HG03108 (cell line): ENCODE results near the gene SNX8.

Source experiments
- ATAC-seq: cut with Tn5 transposase; IDR thresholded peaks from one replicate; pipeline ENCODE4 v1.9.1; 2021; ENCODE audit warnings: moderate library complexity; ENCODE audit not compliant: unreplicated experiment

The SNX8 gene

GRCh38 chr7:2266911-2267310 is 47.3 kb downstream of the SNX8 start:
- no peak for ATAC-seq

- ATAC-seq = no peak
These were observed 50.1 kb downstream of the SNX8 start for GRCh38 chr7:2264158-2264557.

GRCh38 chr7:2263176-2263575 is 51.1 kb downstream of the SNX8 start:
- ATAC-seq = no peak

GRCh38 chr7:2261611-2262010 is 52.6 kb downstream of the SNX8 start:
- no peak for ATAC-seq

GRCh38 chr7:2260820-2261219 is 53.4 kb downstream of the SNX8 start:
- ATAC-seq = no peak

- ATAC-seq = no peak
These were observed 54.8 kb downstream of the SNX8 start for GRCh38 chr7:2259480-2259879.

- ATAC-seq = peak; percentile 68
These were observed 55.4 kb downstream of the SNX8 start for GRCh38 chr7:2258661-2259365.

GRCh38 chr7:2257651-2258050 is 56.6 kb downstream of the SNX8 start:
- ATAC-seq = no peak

- ATAC-seq = no peak
These were observed 57.1 kb downstream of the SNX8 start for GRCh38 chr7:2257046-2257551.

- no peak for ATAC-seq
These were observed 57.8 kb downstream of the SNX8 start for GRCh38 chr7:2256306-2257045.

GRCh38 chr7:2255145-2256139 is 58.8 kb downstream of the SNX8 start:
- no peak for ATAC-seq

- ATAC-seq = no peak
These were observed 59.7 kb downstream of the SNX8 start for GRCh38 chr7:2254429-2255144.

GRCh38 chr7:2253525-2254244 is 60.6 kb downstream of the SNX8 start:
- no peak for ATAC-seq

GRCh38 chr7:2253021-2253420 is 61.2 kb downstream of the SNX8 start:
- ATAC-seq = no peak

- ATAC-seq = no peak
These were observed 62.1 kb downstream of the SNX8 start for GRCh38 chr7:2251841-2252771.

GRCh38 chr7:2251381-2251780 is 62.9 kb downstream of the SNX8 start:
- no peak for ATAC-seq

- no peak for ATAC-seq
These were observed 64.4 kb downstream of the SNX8 start for GRCh38 chr7:2249744-2250323.

GRCh38 chr7:2248984-2249694 is 65.1 kb downstream of the SNX8 start:
- ATAC-seq = peak; percentile 70
